DND-41 (cell line): ENCODE results near the gene GRIP2.

Experiments used
- ATAC-seq: fragments of 200-7000 bp; cut with Tn5 transposase; 3 replicates; pipeline ENCODE4 v1.9.1; 2021; ENCODE audit warnings: low read depth; ENCODE audit not compliant: insufficient read depth
- DNase-seq: peaks from one replicate; pipeline ENCODE4 v3.0.0-alpha.2; 2020
- H2AFZ ChIP-seq: 2 replicates; pipeline ENCODE4 v1.6.0; 2012; ENCODE audit warnings: low read depth, low read length
- H3K27ac ChIP-seq: 2 replicates; pipeline ENCODE4 v1.5.1; 2012; ENCODE audit warnings: low read length, inconsistent platforms
- H3K27me3 ChIP-seq: fragments of 200-600 bp; sonication (generic); 2 replicates; pipeline ENCODE4 v1.6.0; 2012; ENCODE audit warnings: low read length, mild to moderate bottlenecking, inconsistent platforms; ENCODE audit not compliant: insufficient read depth, poor library complexity
- H3K36me3 ChIP-seq: 2 replicates; pipeline ENCODE4 v1.5.1; 2012; ENCODE audit warnings: low read length, inconsistent platforms; ENCODE audit not compliant: insufficient read depth
- H3K4me1 ChIP-seq: 2 replicates; pipeline ENCODE4 v1.5.1; 2012; ENCODE audit warnings: mild to moderate bottlenecking, low read length; ENCODE audit not compliant: insufficient read depth
- H3K4me2 ChIP-seq: 2 replicates; pipeline ENCODE4 v1.6.0; 2012; ENCODE audit warnings: mild to moderate bottlenecking, moderate library complexity, low read length, inconsistent platforms; ENCODE audit not compliant: insufficient read depth
- H3K4me3 ChIP-seq, 2 experiments: fragments of 200-600 bp in 1 of 2; shearing (Covaris generic) in 1 of 2; 2 replicates each; pipeline ENCODE4 v1.5.1; 2012 to 2016; ENCODE audit warnings: inconsistent platforms in 2 of 2, low read length in 2 of 2, mild to moderate bottlenecking in 2 of 2, low read depth in 1 of 2, moderate library complexity in 1 of 2
- H3K79me2 ChIP-seq: 2 replicates; pipeline ENCODE4 v1.6.0; 2012; ENCODE audit warnings: low read length, inconsistent platforms; ENCODE audit not compliant: insufficient read depth
- H3K9ac ChIP-seq: 2 replicates; pipeline ENCODE4 v1.6.0; 2012; ENCODE audit warnings: low read depth, mild to moderate bottlenecking, inconsistent platforms, low read length, moderate library complexity
- H3K9me3 ChIP-seq: 2 replicates; pipeline ENCODE4 v1.5.1; 2012; ENCODE audit warnings: low read length, moderate library complexity, mild to moderate bottlenecking, inconsistent platforms; ENCODE audit not compliant: insufficient read depth, severe bottlenecking
- H4K20me1 ChIP-seq: 2 replicates; pipeline ENCODE4 v1.6.0; 2012; ENCODE audit warnings: low read length; ENCODE audit not compliant: insufficient read depth
- EZH2 ChIP-seq: IDR thresholded peaks from 3 replicates; pipeline ENCODE4 v1.6.1; 2012; ENCODE audit warnings: borderline replicate concordance, low read depth, mild to moderate bottlenecking, moderate library complexity, low read length, inconsistent platforms; ENCODE audit not compliant: severe bottlenecking
- TF ChIP-seq, protein P1 (sequence below): IDR thresholded peaks from 2 replicates; pipeline ENCODE4 v1.5.1; 2012; ENCODE audit warnings: borderline replicate concordance, low read length, moderate library complexity, mild to moderate bottlenecking; ENCODE audit not compliant: poor library complexity, severe bottlenecking; ENCODE audit errors: extremely low read depth

GRIP2 gene

DNA sequence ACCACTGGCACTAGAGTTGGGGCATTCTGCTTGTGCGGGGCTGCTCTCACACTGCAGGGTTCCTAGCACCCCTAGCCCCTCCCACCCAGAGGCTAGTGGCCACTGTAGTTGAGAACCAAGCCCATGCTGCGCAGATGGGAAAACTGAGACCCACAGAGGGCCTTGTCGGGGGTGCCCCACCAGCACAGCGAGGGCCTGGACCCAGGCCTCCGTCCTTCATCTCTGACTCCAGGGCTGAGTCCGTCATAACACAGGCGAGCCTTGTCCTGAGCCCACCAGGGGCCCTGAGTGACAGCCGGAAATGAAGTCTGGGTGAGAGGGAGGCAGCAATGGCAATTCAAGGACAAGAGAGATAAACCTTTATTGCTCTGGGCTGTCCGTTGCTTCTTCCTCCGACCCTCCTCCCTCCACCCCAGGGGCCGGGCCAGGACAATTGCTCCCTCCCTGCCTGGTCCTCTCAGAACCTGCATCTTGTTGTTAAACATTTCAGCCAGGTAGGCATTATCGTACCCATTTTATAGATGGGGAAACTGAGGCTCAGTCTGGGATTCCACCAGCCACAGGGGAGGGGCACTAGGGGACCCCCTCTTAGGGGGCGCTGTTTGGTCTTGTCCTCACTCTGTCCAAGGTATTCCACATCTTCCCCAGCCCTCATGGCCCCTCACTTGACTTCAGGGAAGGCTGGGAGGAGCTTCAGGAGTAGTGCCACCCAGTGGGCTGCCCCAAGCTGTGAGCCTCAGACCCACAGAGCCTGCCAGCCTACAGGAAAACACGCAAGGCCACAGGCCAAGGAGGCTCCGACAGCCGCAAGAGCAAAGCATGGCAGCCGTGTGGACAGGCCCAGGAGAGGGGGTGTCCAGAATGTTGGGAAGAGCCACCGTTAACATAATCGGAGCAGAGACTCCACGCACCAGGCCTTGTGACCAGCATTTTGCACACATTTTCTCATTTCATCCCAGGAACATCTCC, 4.4 kb upstream of the GRIP2 start:
- no peak for ATAC-seq
- H2AFZ ChIP-seq = no peak overlapping the region

DNA sequence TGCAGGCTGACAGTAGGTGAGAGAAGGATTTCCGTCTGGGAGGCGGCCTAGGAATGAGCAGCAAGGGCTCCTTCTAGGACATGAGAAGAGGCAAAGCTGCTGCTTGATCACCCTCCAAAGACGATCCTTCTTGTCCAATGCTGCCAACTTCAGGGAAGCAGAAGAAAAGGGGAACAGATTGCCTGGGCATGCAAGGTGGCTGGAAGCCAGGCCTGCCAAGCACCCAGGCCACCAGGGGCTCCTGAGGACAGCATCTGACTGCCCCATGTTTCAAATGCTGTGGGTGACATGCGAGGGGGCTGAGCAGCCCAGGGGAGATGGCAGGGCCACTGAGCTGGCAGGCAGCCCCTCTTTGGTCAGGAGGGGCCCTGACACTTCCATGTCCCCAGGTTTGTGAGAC, 3.3 kb upstream of the GRIP2 start:
- H4K20me1 ChIP-seq = peaks cover 3% of the 10 kb centered on the region; the same call in 1 of the 2 replicates
- no peaks in the 10 kb centered on the region for H3K9me3 ChIP-seq
- H3K4me3 ChIP-seq = no peak overlapping the region
- H3K4me2 ChIP-seq = no peak overlapping the region
- DNase-seq = no peak
- no peak for TF ChIP-seq EZH2
- TF ChIP-seq, protein P1, sequence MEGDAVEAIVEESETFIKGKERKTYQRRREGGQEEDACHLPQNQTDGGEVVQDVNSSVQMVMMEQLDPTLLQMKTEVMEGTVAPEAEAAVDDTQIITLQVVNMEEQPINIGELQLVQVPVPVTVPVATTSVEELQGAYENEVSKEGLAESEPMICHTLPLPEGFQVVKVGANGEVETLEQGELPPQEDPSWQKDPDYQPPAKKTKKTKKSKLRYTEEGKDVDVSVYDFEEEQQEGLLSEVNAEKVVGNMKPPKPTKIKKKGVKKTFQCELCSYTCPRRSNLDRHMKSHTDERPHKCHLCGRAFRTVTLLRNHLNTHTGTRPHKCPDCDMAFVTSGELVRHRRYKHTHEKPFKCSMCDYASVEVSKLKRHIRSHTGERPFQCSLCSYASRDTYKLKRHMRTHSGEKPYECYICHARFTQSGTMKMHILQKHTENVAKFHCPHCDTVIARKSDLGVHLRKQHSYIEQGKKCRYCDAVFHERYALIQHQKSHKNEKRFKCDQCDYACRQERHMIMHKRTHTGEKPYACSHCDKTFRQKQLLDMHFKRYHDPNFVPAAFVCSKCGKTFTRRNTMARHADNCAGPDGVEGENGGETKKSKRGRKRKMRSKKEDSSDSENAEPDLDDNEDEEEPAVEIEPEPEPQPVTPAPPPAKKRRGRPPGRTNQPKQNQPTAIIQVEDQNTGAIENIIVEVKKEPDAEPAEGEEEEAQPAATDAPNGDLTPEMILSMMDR = no peak
- ATAC-seq = no peak
- no peaks in the 10 kb centered on the region for H3K79me2 ChIP-seq
- H3K9ac ChIP-seq = no peak overlapping the region
- no peaks in the 10 kb centered on the region for H3K4me1 ChIP-seq
- H2AFZ ChIP-seq = no peak overlapping the region
- no peak overlapping the region for H3K27ac ChIP-seq
- peaks cover 20% of the 10 kb centered on the region for H3K27me3 ChIP-seq
- no peaks in the 10 kb centered on the region for H3K36me3 ChIP-seq

More for the DNA sequence above, 4.4 kb upstream of the GRIP2 start:
- no peaks in the 10 kb centered on the region for H3K36me3 ChIP-seq
- no peak overlapping the region for H3K4me2 ChIP-seq
- H3K4me1 ChIP-seq = no peaks in the 10 kb centered on the region
- H3K27me3 ChIP-seq = peaks cover 24% of the 10 kb centered on the region
- no peak overlapping the region for H3K4me3 ChIP-seq
- TF ChIP-seq EZH2 = no peak
- TF ChIP-seq, protein P1 = no peak
- no peak for DNase-seq
- H4K20me1 ChIP-seq = no peaks in the 10 kb centered on the region
- H3K79me2 ChIP-seq = no peaks in the 10 kb centered on the region
- H3K27ac ChIP-seq = no peak overlapping the region
- no peak overlapping the region for H3K9ac ChIP-seq
- no peaks in the 10 kb centered on the region for H3K9me3 ChIP-seq

DNA sequence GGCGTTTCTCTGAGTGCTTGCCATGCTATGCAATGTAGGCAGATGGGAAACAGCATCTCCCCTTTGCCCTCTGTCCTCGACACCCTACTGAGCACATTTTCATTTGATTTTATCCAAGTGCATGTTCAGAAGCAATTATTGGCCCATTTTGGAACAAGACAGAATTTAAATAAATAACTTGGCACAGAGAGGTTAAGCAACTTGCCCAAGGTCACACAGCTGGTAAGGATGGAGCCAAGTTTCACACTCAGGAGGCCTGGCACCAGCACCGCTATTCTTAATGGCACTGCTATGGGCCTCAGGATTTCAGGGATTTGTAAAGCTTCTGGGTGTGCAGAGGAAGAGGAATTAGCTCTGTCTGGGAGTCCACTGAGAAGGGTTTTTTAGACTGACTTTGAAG, 2.5 kb upstream of the GRIP2 start:
- no peak overlapping the region for H3K4me2 ChIP-seq
- no peak overlapping the region for H3K9ac ChIP-seq
- no peaks in the 10 kb centered on the region for H3K79me2 ChIP-seq
- peaks cover 3% of the 10 kb centered on the region; the same call in 1 of the 2 replicates for H4K20me1 ChIP-seq
- no peaks in the 10 kb centered on the region for H3K4me1 ChIP-seq
- peaks cover 12% of the 10 kb centered on the region for H3K27me3 ChIP-seq
- ATAC-seq (no peak), DNase-seq (no peak)
- H3K27ac ChIP-seq = no peak overlapping the region
- no peak overlapping the region for H3K4me3 ChIP-seq
- H3K36me3 ChIP-seq = no peaks in the 10 kb centered on the region
- TF ChIP-seq EZH2 = no peak
- TF ChIP-seq, protein P1 = no peak
- no peaks in the 10 kb centered on the region for H3K9me3 ChIP-seq
- no peak overlapping the region for H2AFZ ChIP-seq
